ENCODE measurements around the gene CREBZF. TPM values are rescaled to one million over a fixed set of nuclear protein-coding genes. Genes with fewer than 3 reads are reported as not detected.
A peak's percentile ranks its signal among the peaks of the same experiment; 100 is the strongest.

The CREBZF gene
- total RNA-seq, 1 experiment from 2014 or later = 99.4 TPM

DNA sequence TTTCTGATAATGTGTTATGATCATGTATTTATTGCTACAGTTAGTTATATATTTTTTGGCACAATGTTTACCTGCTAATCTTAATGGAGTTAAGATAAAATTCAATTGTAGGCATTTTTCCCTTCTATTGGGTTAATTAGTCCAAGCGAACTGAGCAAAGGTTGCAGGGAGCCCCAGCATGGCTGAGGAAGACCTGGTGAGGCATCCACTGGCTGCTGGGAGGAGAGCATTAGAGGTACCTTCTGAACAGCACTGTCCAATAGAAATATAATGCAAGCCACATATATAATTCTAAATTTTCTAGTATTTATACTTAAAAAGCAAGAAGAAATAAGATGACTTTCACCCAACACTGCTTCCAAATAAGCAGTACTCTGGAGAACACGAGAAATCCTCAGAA is 17.9 kb downstream of the CREBZF start:
- TF ChIP-seq, protein P1, sequence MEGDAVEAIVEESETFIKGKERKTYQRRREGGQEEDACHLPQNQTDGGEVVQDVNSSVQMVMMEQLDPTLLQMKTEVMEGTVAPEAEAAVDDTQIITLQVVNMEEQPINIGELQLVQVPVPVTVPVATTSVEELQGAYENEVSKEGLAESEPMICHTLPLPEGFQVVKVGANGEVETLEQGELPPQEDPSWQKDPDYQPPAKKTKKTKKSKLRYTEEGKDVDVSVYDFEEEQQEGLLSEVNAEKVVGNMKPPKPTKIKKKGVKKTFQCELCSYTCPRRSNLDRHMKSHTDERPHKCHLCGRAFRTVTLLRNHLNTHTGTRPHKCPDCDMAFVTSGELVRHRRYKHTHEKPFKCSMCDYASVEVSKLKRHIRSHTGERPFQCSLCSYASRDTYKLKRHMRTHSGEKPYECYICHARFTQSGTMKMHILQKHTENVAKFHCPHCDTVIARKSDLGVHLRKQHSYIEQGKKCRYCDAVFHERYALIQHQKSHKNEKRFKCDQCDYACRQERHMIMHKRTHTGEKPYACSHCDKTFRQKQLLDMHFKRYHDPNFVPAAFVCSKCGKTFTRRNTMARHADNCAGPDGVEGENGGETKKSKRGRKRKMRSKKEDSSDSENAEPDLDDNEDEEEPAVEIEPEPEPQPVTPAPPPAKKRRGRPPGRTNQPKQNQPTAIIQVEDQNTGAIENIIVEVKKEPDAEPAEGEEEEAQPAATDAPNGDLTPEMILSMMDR (IDR thresholded peaks at IDR 0.05; ENCODE audit: insufficient read depth in 1 of 2, low read depth in 1 of 2, low read length in 1 of 2, severe bottlenecking in 1 of 2, unreplicated experiment in 1 of 2) = no peak
- Mint-ChIP-seq H3K9me3 (ENCODE audit: unreplicated experiment) (no peaks in the 10 kb centered on the region), H3K27me3 (ENCODE audit: insufficient read depth, unreplicated experiment) (no peaks in the 10 kb centered on the region), H3K27ac (ENCODE audit: unreplicated experiment) (peak overlapping the region; percentile 87), H3K4me1 (ENCODE audit: low read depth, unreplicated experiment) (peaks cover 36% of the 10 kb centered on the region), H3K36me3 (ENCODE audit: insufficient read depth, unreplicated experiment) (peaks cover 25% of the 10 kb centered on the region), H3K4me3 (ENCODE audit: unreplicated experiment) (peak overlapping the region; percentile 81)
- no peaks in the 10 kb centered on the region for H3K27me3 ChIP-seq (replicated peaks; ENCODE audit: control insufficient read depth, insufficient read depth, low read length)
- peaks cover 2% of the 10 kb centered on the region; the same call in 1 of the 2 replicates for H3K36me3 ChIP-seq (ENCODE audit: control insufficient read depth, insufficient read depth, low read length)
- no TSS peak for BruUV-seq (replicated peaks)
- POLR2A ChIA-PET = interaction anchor here (0.8 to 3.2 kb wide), 9 partner anchors 9 to 141 kb away, joined by 3 to 38 read pairs (median 9); partner anchors contain the start of genes CCDC89, CREBZF, DLG2 and TMEM126B
- intact Hi-C loops (cut with micrococcal nuclease; ENCODE audit: unreplicated experiment) = loop anchor here (1.0 kb wide), 2 partner anchors 19 to 52 kb away; partner anchors contain the start of gene TMEM126B
- H3K4me3 ChIP-seq (ENCODE audit: low read depth, low read length) = peak overlapping the region; percentile 49
- H3K9me3 ChIP-seq = no peaks in the 10 kb centered on the region
- CTCF ChIA-PET = interaction anchor here (0.7 to 1.8 kb wide), 6 partner anchors 12 to 546 kb away, joined by 3 to 11 read pairs (median 3); partner anchors contain the start of genes CREBZF and TMEM126B
- peaks cover 22% of the 10 kb centered on the region for H3K4me1 ChIP-seq
- no peak for DNase-seq

DNA sequence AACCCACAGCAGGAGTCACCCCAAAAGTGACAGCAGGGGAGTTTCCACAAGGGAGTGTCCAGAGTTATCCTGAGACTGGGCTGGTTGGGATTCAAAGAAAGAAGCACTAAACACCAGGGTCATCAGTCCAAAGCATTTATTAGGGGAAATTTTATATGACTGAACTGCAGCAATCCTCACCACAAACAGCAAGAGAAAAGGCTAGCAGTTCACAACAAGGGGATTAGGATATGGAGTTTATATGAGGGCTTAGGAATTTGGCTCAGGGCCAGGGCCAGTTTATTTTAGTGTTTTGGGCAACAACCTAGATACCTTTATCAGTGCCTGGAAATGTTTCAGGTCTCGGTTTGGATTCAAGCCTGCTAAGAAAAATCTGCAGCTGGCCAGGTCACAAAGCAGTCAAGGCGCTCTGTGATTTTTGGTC is 21.7 kb downstream of the CREBZF start:
- Mint-ChIP-seq H3K4me3 (ENCODE audit: unreplicated experiment) (no peak overlapping the region), H3K4me1 (ENCODE audit: low read depth, unreplicated experiment) (peaks cover 24% of the 10 kb centered on the region), H3K27me3 (ENCODE audit: insufficient read depth, unreplicated experiment) (no peaks in the 10 kb centered on the region), H3K27ac (ENCODE audit: unreplicated experiment) (no peak overlapping the region), H3K36me3 (ENCODE audit: insufficient read depth, unreplicated experiment) (peaks cover 23% of the 10 kb centered on the region), H3K9me3 (ENCODE audit: unreplicated experiment) (peaks cover 9% of the 10 kb centered on the region)
- Histone ChIP-seq H3K4me1 (peaks cover 11% of the 10 kb centered on the region), H3K27me3 (replicated peaks; ENCODE audit: control insufficient read depth, insufficient read depth, low read length) (no peaks in the 10 kb centered on the region), H3K4me3 (ENCODE audit: low read depth, low read length) (no peak overlapping the region), H3K36me3 (ENCODE audit: control insufficient read depth, insufficient read depth, low read length) (no peaks in the 10 kb centered on the region), H3K9me3 (no peaks in the 10 kb centered on the region)
- ChIA-PET POLR2A (no interaction called here), CTCF (no interaction called here)
- BruUV-seq (replicated peaks) = no TSS peak
- no peak for DNase-seq
- intact Hi-C loops (cut with micrococcal nuclease; ENCODE audit: unreplicated experiment) = no loop called here
- TF ChIP-seq, protein P1 (IDR thresholded peaks at IDR 0.05; ENCODE audit: insufficient read depth in 1 of 2, low read depth in 1 of 2, low read length in 1 of 2, severe bottlenecking in 1 of 2, unreplicated experiment in 1 of 2) = no peak

DNA sequence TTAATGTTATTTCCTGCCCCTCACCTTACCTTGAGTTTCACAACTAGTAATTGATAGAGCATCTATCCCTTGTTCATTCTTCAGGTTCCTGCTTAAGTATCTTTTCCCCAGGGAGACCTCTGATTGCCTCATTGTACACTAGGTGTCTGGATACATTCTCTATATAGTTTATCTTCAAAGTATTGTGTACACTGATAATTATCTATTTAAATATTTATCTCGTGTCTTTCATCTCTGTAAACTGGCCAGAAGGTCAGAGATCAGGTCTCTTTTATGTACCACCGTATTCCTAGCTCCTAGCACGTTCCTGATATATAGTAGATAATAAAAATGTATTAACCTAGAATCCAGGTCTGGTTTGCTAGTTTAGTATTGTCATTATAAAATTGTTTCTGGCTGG is 30.2 kb downstream of the CREBZF start:
- peak; percentile 52 to 55 for DNase-seq
- ChIA-PET POLR2A (interaction anchor here (0.9 to 1.8 kb wide), 3 partner anchors 13 to 18 kb away, joined by 3 to 18 read pairs (median 4); partner anchors contain the start of gene TMEM126A), CTCF (interaction anchor here (1.0 kb wide), 1 partner anchor 13 kb away, joined by 3 read pairs; the partner anchor contains the start of gene TMEM126A)
- intact Hi-C loops (cut with micrococcal nuclease; ENCODE audit: unreplicated experiment) = no loop called here
- Mint-ChIP-seq H3K27ac (ENCODE audit: unreplicated experiment) (no peak overlapping the region), H3K4me3 (ENCODE audit: unreplicated experiment) (no peak overlapping the region), H3K27me3 (ENCODE audit: insufficient read depth, unreplicated experiment) (no peaks in the 10 kb centered on the region), H3K36me3 (ENCODE audit: insufficient read depth, unreplicated experiment) (peaks cover 61% of the 10 kb centered on the region), H3K4me1 (ENCODE audit: low read depth, unreplicated experiment) (peaks cover 13% of the 10 kb centered on the region), H3K9me3 (ENCODE audit: unreplicated experiment) (peaks cover 9% of the 10 kb centered on the region)
- Histone ChIP-seq H3K36me3 (ENCODE audit: control insufficient read depth, insufficient read depth, low read length) (no peaks in the 10 kb centered on the region; the same call in none of the 2 replicates), H3K9me3 (no peaks in the 10 kb centered on the region), H3K27me3 (replicated peaks; ENCODE audit: control insufficient read depth, insufficient read depth, low read length) (no peaks in the 10 kb centered on the region), H3K4me1 (peaks cover 38% of the 10 kb centered on the region), H3K4me3 (ENCODE audit: low read depth, low read length) (no peak overlapping the region)
- TF ChIP-seq, protein P1 (IDR thresholded peaks at IDR 0.05; ENCODE audit: insufficient read depth in 1 of 2, low read depth in 1 of 2, low read length in 1 of 2, severe bottlenecking in 1 of 2, unreplicated experiment in 1 of 2) = no peak
- no TSS peak for BruUV-seq (replicated peaks)
